H1 (cell line): Measurements from ENCODE around the gene NCOA1. TPM values are rescaled to one million over a fixed set of nuclear protein-coding genes. Genes with fewer than 3 reads are reported as not detected.

Source experiments
- CTCF ChIA-PET: fragments of 300-600 bp; sonication (Branson Sonifier 250); formaldehyde crosslinking; loops from one replicate; lab custom pipeline; 2021; ENCODE audit not compliant: partially characterized antibody; lab: Charles Lee
- POLR2A ChIA-PET: fragments of 300-600 bp; sonication (Branson Sonifier 250); formaldehyde crosslinking; loops from one replicate; lab custom pipeline; 2021; ENCODE audit warnings: inconsistent platforms; ENCODE audit not compliant: partially characterized antibody; lab: Charles Lee
- DNase-seq, 2 experiments: peaks; one replicate each; pipeline versions ENCODE4 v3.0.0 to v3.0.0-alpha.2; 2010 to 2022; ENCODE audit warnings: low spot score in 2 of 2, low read depth in 1 of 2, mixed read lengths in 1 of 2
- FAIRE-seq: peaks from 2 replicates; lab custom pipeline; 2011; peaks lifted over from hg19 to GRCh38; lab: Jason Lieb, UNC
- H2AFZ ChIP-seq: 2 replicates; pipeline ENCODE4 v1.8.1; 2012; ENCODE audit warnings: low read length, inconsistent platforms
- H2AK5ac ChIP-seq: 2 replicates; pipeline ENCODE4 v1.6.1; 2013; ENCODE audit warnings: low read depth, low read length
- H2BK120ac ChIP-seq: replicated peaks from 2 replicates; pipeline ENCODE3; 2013; ENCODE audit warnings: low read depth, low read length, inconsistent platforms
- H2BK12ac ChIP-seq: 2 replicates; pipeline ENCODE4 v1.6.1; 2013; ENCODE audit warnings: low read depth, low read length
- H2BK15ac ChIP-seq: 2 replicates; pipeline ENCODE4 v1.6.1; 2013; ENCODE audit warnings: low read length
- H2BK20ac ChIP-seq: 2 replicates; pipeline ENCODE4 v1.6.1; 2013; ENCODE audit warnings: low read length
- H2BK5ac ChIP-seq: 2 replicates; pipeline ENCODE4 v1.6.1; 2013; ENCODE audit warnings: low read depth, low read length
- H3K14ac ChIP-seq: 2 replicates; pipeline ENCODE4 v1.6.1; 2013; ENCODE audit warnings: inconsistent platforms; ENCODE audit not compliant: insufficient read length
- H3K18ac ChIP-seq: 2 replicates; pipeline ENCODE4 v1.6.1; 2013; ENCODE audit warnings: low read length; ENCODE audit errors: extremely low read depth
- H3K23ac ChIP-seq: 2 replicates; pipeline ENCODE4 v1.6.1; 2013; ENCODE audit warnings: inconsistent platforms; ENCODE audit not compliant: insufficient read length
- H3K23me2 ChIP-seq: 2 replicates; pipeline ENCODE4 v1.6.1; 2013; ENCODE audit warnings: low read depth, low read length
- H3K27ac ChIP-seq: 2 replicates; pipeline ENCODE4 v1.6.1; 2011; ENCODE audit warnings: low read depth, low read length, inconsistent platforms
- H3K27me3 ChIP-seq, 4 experiments: replicated peaks in 1 of 4; 1 replicate in 1 of 4; 2 replicates in 3 of 4; pipeline versions ENCODE4 v1.6.1 to v1.8.1; 2011 to 2013; ENCODE audit warnings: low read length in 3 of 4, mild to moderate bottlenecking in 3 of 4, inconsistent platforms in 2 of 4, mixed read lengths in 2 of 4, moderate library complexity in 1 of 4; ENCODE audit not compliant: control insufficient read depth in 3 of 4, insufficient read depth in 3 of 4; ENCODE audit errors: extremely low read depth in 1 of 4
- H3K36me3 ChIP-seq, 4 experiments: 2 replicates each; pipeline versions ENCODE4 v1.6.1 to v1.8.1; 2011 to 2013; ENCODE audit warnings: mild to moderate bottlenecking in 4 of 4, low read length in 3 of 4, moderate library complexity in 2 of 4, control low read depth in 1 of 4, inconsistent platforms in 1 of 4; ENCODE audit not compliant: insufficient read depth in 4 of 4, control insufficient read depth in 2 of 4
- H3K4ac ChIP-seq: replicated peaks from 2 replicates; pipeline ENCODE3; 2013; ENCODE audit warnings: low read length, low read depth, mixed read lengths, inconsistent platforms; ENCODE audit not compliant: insufficient read length
- H3K4me1 ChIP-seq, 4 experiments: replicated peaks in 1 of 4; 1 replicate in 1 of 4; 2 replicates in 3 of 4; pipeline versions ENCODE4 v1.6.1 to v1.8.1; 2011 to 2013; ENCODE audit warnings: low read length in 3 of 4, inconsistent platforms in 2 of 4, mixed read lengths in 1 of 4; ENCODE audit not compliant: insufficient read depth in 4 of 4, control insufficient read depth in 3 of 4
- H3K4me2 ChIP-seq, 2 experiments: 2 replicates each; pipeline versions ENCODE4 v1.6.1 to v1.8.1; 2011 to 2013; ENCODE audit warnings: low read depth in 2 of 2, low read length in 2 of 2, control low read depth in 1 of 2, inconsistent platforms in 1 of 2, mild to moderate bottlenecking in 1 of 2; ENCODE audit not compliant: insufficient read depth in 1 of 2
- H3K4me3 ChIP-seq, 4 experiments: fragments of 200-600, 300-600 bp in 1 of 4; sonication (generic), shearing (Covaris generic), sonication (Bioruptor Twin) in 1 of 4; 2 replicates each; pipeline versions ENCODE4 v1.5.1 to v1.8.1; 2011 to 2016; ENCODE audit warnings: low read length in 4 of 4, low read depth in 3 of 4, control low read depth in 2 of 4, inconsistent platforms in 2 of 4, mild to moderate bottlenecking in 2 of 4, mixed read lengths in 1 of 4, moderate library complexity in 1 of 4; ENCODE audit not compliant: insufficient read depth in 2 of 4; ENCODE audit errors: extremely low read depth in 1 of 4
- H3K56ac ChIP-seq: replicated peaks from 2 replicates; pipeline ENCODE3; 2013; ENCODE audit warnings: low read depth, mild to moderate bottlenecking, mixed read lengths, low read length, inconsistent platforms; ENCODE audit not compliant: insufficient read length
- H3K79me1 ChIP-seq: 2 replicates; pipeline ENCODE4 v1.6.1; 2013; ENCODE audit warnings: low read depth, low read length, control low read depth
- H3K79me2 ChIP-seq, 2 experiments: 2 replicates each; pipeline versions ENCODE4 v1.6.1 to v1.8.1; 2012 to 2013; ENCODE audit warnings: low read length in 2 of 2, mild to moderate bottlenecking in 2 of 2, inconsistent platforms in 1 of 2; ENCODE audit not compliant: insufficient read depth in 2 of 2, control insufficient read depth in 1 of 2
- H3K9ac ChIP-seq, 4 experiments: replicated peaks in 1 of 4; 1 replicate in 1 of 4; 2 replicates in 3 of 4; pipeline versions ENCODE4 v1.6.1 to v1.8.1; 2011 to 2013; ENCODE audit warnings: low read depth in 3 of 4, low read length in 3 of 4, control low read depth in 2 of 4, mild to moderate bottlenecking in 2 of 4, moderate library complexity in 2 of 4, inconsistent platforms in 1 of 4; ENCODE audit errors: extremely low read depth in 1 of 4
- H3K9me3 ChIP-seq, 2 experiments: 2 replicates each; pipeline versions ENCODE4 v1.6.1 to v1.8.1; 2012 to 2013; ENCODE audit warnings: mild to moderate bottlenecking in 2 of 2, moderate library complexity in 2 of 2, control low read depth in 1 of 2, inconsistent platforms in 1 of 2, low read depth in 1 of 2, low read length in 1 of 2, mixed read lengths in 1 of 2; ENCODE audit not compliant: insufficient read depth in 2 of 2
- H4K20me1 ChIP-seq, 2 experiments: replicated peaks in 1 of 2; 2 replicates each; pipeline versions ENCODE3 to v1.8.1; 2011 to 2013; ENCODE audit warnings: inconsistent platforms in 2 of 2, low read length in 2 of 2, mild to moderate bottlenecking in 1 of 2; ENCODE audit not compliant: insufficient read depth in 2 of 2, control insufficient read depth in 1 of 2
- H4K5ac ChIP-seq: 2 replicates; pipeline ENCODE4 v1.6.1; 2013; ENCODE audit warnings: low read length, low read depth, mixed read lengths, inconsistent platforms; ENCODE audit not compliant: insufficient read length
- H4K8ac ChIP-seq: 2 replicates; pipeline ENCODE4 v1.8.0; 2013; ENCODE audit warnings: mild to moderate bottlenecking, moderate library complexity, low read length, inconsistent platforms; ENCODE audit not compliant: insufficient read depth; ENCODE audit errors: extremely low read depth
- H4K91ac ChIP-seq: replicated peaks from 2 replicates; pipeline ENCODE3; 2013; ENCODE audit warnings: low read length, mixed read lengths, inconsistent platforms; ENCODE audit not compliant: insufficient read length
- BRCA1 ChIP-seq: IDR thresholded peaks from 2 replicates; pipeline ENCODE4 v1.6.1; 2012; ENCODE audit warnings: low read depth, low read length, improper control_type of control experiment
- CHD1 ChIP-seq: IDR thresholded peaks from 2 replicates; pipeline ENCODE4 v1.6.1; 2012; ENCODE audit warnings: low read depth, low read length, improper control_type of control experiment
- CREB1 ChIP-seq: IDR thresholded peaks from 2 replicates; pipeline ENCODE4 v1.6.1; 2012; ENCODE audit warnings: inconsistent platforms
- GTF2F1 ChIP-seq: IDR thresholded peaks from 2 replicates; pipeline ENCODE4 v1.6.1; 2012; ENCODE audit warnings: low read depth, low read length, improper control_type of control experiment, borderline replicate concordance
- HDAC6 ChIP-seq: IDR thresholded peaks from one replicate; pipeline ENCODE4 v1.7.1; 2012; ENCODE audit warnings: low read depth, mild to moderate bottlenecking, inconsistent platforms, low read length, moderate library complexity
- JUN ChIP-seq: IDR thresholded peaks from 2 replicates; pipeline ENCODE4 v1.6.1; 2011; ENCODE audit warnings: low read depth, mild to moderate bottlenecking, improper control_type of control experiment, low read length
- JUND ChIP-seq: IDR thresholded peaks from 2 replicates; pipeline ENCODE4 v1.6.1; 2011; ENCODE audit warnings: mild to moderate bottlenecking, improper control_type of control experiment, low read length
- MAX ChIP-seq: IDR thresholded peaks from 2 replicates; pipeline ENCODE4 v1.6.1; 2012; ENCODE audit warnings: inconsistent platforms
- PHF8 ChIP-seq: fragments of 200-600 bp; sonication (generic); conservative IDR thresholded peaks from 2 replicates; pipeline ENCODE4 v1.7.1; 2012; ENCODE audit warnings: low read depth, mild to moderate bottlenecking, inconsistent platforms, low read length, moderate library complexity
- SP1 ChIP-seq: IDR thresholded peaks from 2 replicates; pipeline ENCODE4 v1.6.1; 2011; ENCODE audit warnings: low read depth, low read length
- SP4 ChIP-seq: IDR thresholded peaks from 2 replicates; pipeline ENCODE4 v1.6.1; 2012; ENCODE audit warnings: low read length, inconsistent platforms
- SRF ChIP-seq: IDR thresholded peaks from 2 replicates; pipeline ENCODE4 v1.6.1; 2011; ENCODE audit warnings: mild to moderate bottlenecking, low read depth, low read length, moderate library complexity
- SUZ12 ChIP-seq: fragments of 200-600 bp; sonication (generic); IDR thresholded peaks from 2 replicates; pipeline ENCODE4 v1.6.1; 2012; ENCODE audit warnings: mild to moderate bottlenecking, inconsistent platforms, low read length, moderate library complexity, mixed read lengths
- TAF7 ChIP-seq: optimal IDR thresholded peaks from 2 replicates; pipeline ENCODE3; 2011; ENCODE audit warnings: low read depth, mild to moderate bottlenecking, inconsistent platforms, low read length, moderate library complexity, borderline replicate concordance
- ZNF274 ChIP-seq: IDR thresholded peaks from 2 replicates; pipeline ENCODE4 v1.7.0; 2012; ENCODE audit warnings: low read length, borderline replicate concordance; ENCODE audit errors: extremely low read depth
- WGBS, 2 experiments: shearing (Covaris generic) in 1 of 2; methylation state at CpG; one replicate each; pipeline versions ENCODE4 v1.1.6 to v1.1.7; 2013 to 2015; ENCODE audit warnings: low lambda C conversion rate in 2 of 2, mixed read lengths in 2 of 2, inconsistent platforms in 1 of 2, low coverage in 1 of 2, missing lambda C conversion rate in 1 of 2; ENCODE audit not compliant: insufficient replicate concordance in 2 of 2, insufficient coverage in 1 of 2, insufficient read length in 1 of 2; ENCODE audit errors: extremely low coverage in 1 of 2, missing lambda C conversion rate in 1 of 2; 5-methylcytosine and 5-hydroxymethylcytosine counted together
- polyA plus RNA-seq, 7 experiments: library from polyadenylated mRNA; depleted of rRNA in 3 of 7; stranded (reverse) in 5 of 7; unstranded in 2 of 7; fragments of >200 nt in 5 of 7; fragments of 200-250 nt in 2 of 7; gene quantifications; 1 replicate in 5 of 7; 2 replicates in 1 of 7; 4 replicates in 1 of 7; pipeline versions ENCODE4 v1.2.1 to v1.2.3, GENCODE V29; 2011 to 2013; ENCODE audit warnings: missing spikeins in 2 of 7, mixed read lengths in 2 of 7
- total RNA-seq: library from RNA; stranded (reverse); fragmentation: NEBNext Ultra II Directional; extraction: Animal tissue kit (Norgen Biotek cat#: 25700); gene quantifications from 2 replicates; pipeline ENCODE4 v1.2.1, GENCODE V29; 2021
- TF ChIP-seq, protein P1 (sequence below): IDR thresholded peaks from 2 replicates; pipeline ENCODE4 v1.6.1; 2011; ENCODE audit warnings: low read depth, mild to moderate bottlenecking, low read length; ENCODE audit not compliant: insufficient read depth

Gene NCOA1
- total and polyA plus RNA-seq, 2 of the 8 experiments (the other 6 are each of a cell fraction or from before 2014, with no cell fraction given) = 12.8 to 17.9 TPM

- no peak for FAIRE-seq
- H3K14ac ChIP-seq = no peak overlapping the region
- TF ChIP-seq ZNF274 (no peak), JUN (no peak), CREB1 (no peak), TAF7 (no peak), HDAC6 (no peak), PHF8 (no peak), MAX (no peak), SUZ12 (no peak), SP4 (no peak), GTF2F1 (no peak), CHD1 (no peak), BRCA1 (no peak), SRF (no peak), SP1 (no peak), JUND (no peak)
- TF ChIP-seq, protein P1, sequence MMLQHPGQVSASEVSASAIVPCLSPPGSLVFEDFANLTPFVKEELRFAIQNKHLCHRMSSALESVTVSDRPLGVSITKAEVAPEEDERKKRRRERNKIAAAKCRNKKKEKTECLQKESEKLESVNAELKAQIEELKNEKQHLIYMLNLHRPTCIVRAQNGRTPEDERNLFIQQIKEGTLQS = no peak
- TF ChIP-seq, all 59 proteins: peak for 0
- Histone ChIP-seq H3K9ac (no peak overlapping the region), H4K5ac (no peak overlapping the region), H4K91ac (no peak overlapping the region), H2AFZ (no peak overlapping the region), H3K56ac (no peak overlapping the region), H2BK12ac (no peak overlapping the region), H2AK5ac (no peak overlapping the region), H2BK120ac (no peak overlapping the region), H3K23me2 (no peaks in the 10 kb centered on the region), H2BK20ac (no peak overlapping the region), H3K79me2 (no peaks in the 10 kb centered on the region), H3K4me1 (no peaks in the 10 kb centered on the region), H3K9me3 (no peaks in the 10 kb centered on the region), H3K27me3 (no peaks in the 10 kb centered on the region), H3K36me3 (no peaks in the 10 kb centered on the region), H3K18ac (no peak overlapping the region), H4K20me1 (no peaks in the 10 kb centered on the region), H3K4me2 (no peak overlapping the region), H2BK5ac (no peak overlapping the region), H4K8ac (no peak overlapping the region), H3K4ac (no peak overlapping the region), H3K23ac (no peak overlapping the region), H3K27ac (no peak overlapping the region), H3K79me1 (no peaks in the 10 kb centered on the region), H3K4me3 (no peak overlapping the region), H2BK15ac (no peak overlapping the region)
- 88% methylated on average over 7 of the region's 7 CpGs; no CpG with 5 or more reads in 1 of the 2 experiments for WGBS, 2 experiments
- ChIA-PET POLR2A (interaction anchor here (0.6 kb wide), 1 partner anchor 89 kb away, joined by 4 read pairs; no protein-coding TSS in a partner anchor), CTCF (no interaction called here)
- DNase-seq = no peak
Measured at GRCh38 chr2:24682304-24682703, 191.2 kb downstream of the NCOA1 start.
